MM.1S (cell line): ENCODE measurements around the gene RPS6KA3.

Experiments used
- DNase-seq: peaks from one replicate; pipeline ENCODE4 v3.0.0-alpha.2; 2015
- H2AFZ ChIP-seq: fragments of 300-600 bp; sonication (generic); 2 replicates; pipeline ENCODE4 v1.6.0; 2016; ENCODE audit warnings: antibody characterized with exemption, low read length
- H3F3A ChIP-seq: fragments of 300-600 bp; sonication (generic); 2 replicates; pipeline ENCODE4 v1.6.1; 2016; ENCODE audit warnings: mild to moderate bottlenecking, antibody characterized with exemption, low read length, moderate library complexity, mixed read lengths; ENCODE audit not compliant: insufficient read depth
- H3K27ac ChIP-seq: fragments of 300-600 bp; sonication (generic); 2 replicates; pipeline ENCODE4 v1.5.1; 2016; ENCODE audit warnings: mild to moderate bottlenecking, low read length
- H3K27me3 ChIP-seq: fragments of 300-600 bp; sonication (generic); replicated peaks from 2 replicates; pipeline ENCODE4 v1.6.0; 2016; ENCODE audit warnings: low read length; ENCODE audit not compliant: insufficient read depth
- H3K36me3 ChIP-seq: fragments of 300-600 bp; sonication (generic); replicated peaks from 2 replicates; pipeline ENCODE4 v1.6.1; 2016; ENCODE audit warnings: mild to moderate bottlenecking, low read length, mixed read lengths; ENCODE audit not compliant: insufficient read depth
- H3K4me1 ChIP-seq: fragments of 300-600 bp; sonication (generic); 2 replicates; pipeline ENCODE4 v1.6.1; 2016; ENCODE audit warnings: low read length, mixed read lengths
- H3K4me2 ChIP-seq: fragments of 300-600 bp; sonication (generic); 2 replicates; pipeline ENCODE4 v1.6.0; 2016; ENCODE audit warnings: low read depth, low read length
- H3K4me3 ChIP-seq: fragments of 300-600 bp; sonication (generic); 2 replicates; pipeline ENCODE4 v1.5.1; 2016; ENCODE audit warnings: low read length, mixed read lengths
- H3K79me2 ChIP-seq: fragments of 300-600 bp; sonication (generic); 2 replicates; pipeline ENCODE4 v1.6.1; 2016; ENCODE audit warnings: mixed run types, low read length, mixed read lengths
- H3K9ac ChIP-seq: fragments of 300-600 bp; sonication (generic); 2 replicates; pipeline ENCODE4 v1.6.1; 2016; ENCODE audit warnings: low read length, mixed read lengths
- H3K9me2 ChIP-seq: fragments of 300-600 bp; sonication (generic); replicated peaks from 2 replicates; pipeline ENCODE4 v1.6.1; 2016; ENCODE audit warnings: mild to moderate bottlenecking, low read length, mixed read lengths; ENCODE audit not compliant: insufficient read depth
- H3K9me3 ChIP-seq: fragments of 300-600 bp; sonication (generic); replicated peaks from 2 replicates; pipeline ENCODE4 v1.6.1; 2016; ENCODE audit warnings: mild to moderate bottlenecking, low read length, mixed read lengths; ENCODE audit not compliant: insufficient read depth
- H4K20me1 ChIP-seq: fragments of 300-600 bp; sonication (generic); 2 replicates; pipeline ENCODE4 v1.6.1; 2016; ENCODE audit warnings: mild to moderate bottlenecking, low read length, moderate library complexity, mixed read lengths; ENCODE audit not compliant: insufficient read depth
- CTCF ChIP-seq: fragments of 300-600 bp; sonication (generic); IDR thresholded peaks from 2 replicates; pipeline ENCODE4 v1.5.1; 2016; ENCODE audit warnings: antibody characterized with exemption, low read length, mixed read lengths
- EZH2 ChIP-seq: fragments of 300-600 bp; sonication (generic); optimal IDR thresholded peaks from 2 replicates; pipeline ENCODE3; 2017; ENCODE audit warnings: low read depth, mild to moderate bottlenecking, antibody characterized with exemption, low read length, mixed read lengths
- EZH2phosphoT487 ChIP-seq: fragments of 300-600 bp; sonication (generic); IDR thresholded peaks from 2 replicates; pipeline ENCODE4 v1.6.1; 2018; ENCODE audit warnings: antibody characterized with exemption, low read length

Gene RPS6KA3

GRCh38 chrX:20181598-20182329, 84.9 kb downstream of the RPS6KA3 start:
- no peak overlapping the region for H2AFZ ChIP-seq
- H3K27ac ChIP-seq, result no peak overlapping the region
- DNase-seq, result no peak
- no peak for TF ChIP-seq EZH2
- no peak for TF ChIP-seq EZH2phosphoT487
- no peak for TF ChIP-seq CTCF
- H3K9ac ChIP-seq, result no peak overlapping the region
- no peaks in the 10 kb centered on the region for H3K27me3 ChIP-seq
- H3K79me2 ChIP-seq, result no peaks in the 10 kb centered on the region
- H3K4me3 ChIP-seq, result no peak overlapping the region
- H3K9me3 ChIP-seq, result no peaks in the 10 kb centered on the region
- H3K4me1 ChIP-seq, result no peaks in the 10 kb centered on the region
- H3K9me2 ChIP-seq, result no peaks in the 10 kb centered on the region
- H3F3A ChIP-seq, result no peaks in the 10 kb centered on the region
- H3K36me3 ChIP-seq, result no peaks in the 10 kb centered on the region
- no peak overlapping the region for H3K4me2 ChIP-seq
- no peaks in the 10 kb centered on the region for H4K20me1 ChIP-seq

GRCh38 chrX:20177093-20177492, 89.6 kb downstream of the RPS6KA3 start:
- H3K4me2 ChIP-seq, result no peak overlapping the region

GRCh38 chrX:20173856-20174255, 92.9 kb downstream of the RPS6KA3 start:
- H3K9ac ChIP-seq, result no peak overlapping the region
- TF ChIP-seq EZH2 (no peak), EZH2phosphoT487 (no peak), CTCF (no peak)
- H3K79me2 ChIP-seq, result no peaks in the 10 kb centered on the region
- no peaks in the 10 kb centered on the region for H3K4me1 ChIP-seq
- H3K4me3 ChIP-seq, result no peak overlapping the region
- no peaks in the 10 kb centered on the region for H3K27me3 ChIP-seq
- no peaks in the 10 kb centered on the region for H4K20me1 ChIP-seq
- no peaks in the 10 kb centered on the region for H3F3A ChIP-seq
- H3K36me3 ChIP-seq, result no peaks in the 10 kb centered on the region
- H3K4me2 ChIP-seq, result no peak overlapping the region
- no peak overlapping the region for H2AFZ ChIP-seq
- H3K27ac ChIP-seq, result no peak overlapping the region
- H3K9me3 ChIP-seq, result no peaks in the 10 kb centered on the region
- no peaks in the 10 kb centered on the region for H3K9me2 ChIP-seq
- DNase-seq, result no peak

More at GRCh38 chrX:20177093-20177492, 89.6 kb downstream of the RPS6KA3 start:
- no peaks in the 10 kb centered on the region for H3K27me3 ChIP-seq
- H3K36me3 ChIP-seq, result no peaks in the 10 kb centered on the region
- H3K9me2 ChIP-seq, result no peaks in the 10 kb centered on the region
- H3K9ac ChIP-seq, result no peak overlapping the region
- H3K79me2 ChIP-seq, result no peaks in the 10 kb centered on the region
- TF ChIP-seq CTCF (no peak), EZH2 (no peak), EZH2phosphoT487 (no peak)
- H3K4me3 ChIP-seq, result no peak overlapping the region
- no peak overlapping the region for H3K27ac ChIP-seq
- no peaks in the 10 kb centered on the region for H3K9me3 ChIP-seq
- H2AFZ ChIP-seq, result no peak overlapping the region
- no peak for DNase-seq
- no peaks in the 10 kb centered on the region for H4K20me1 ChIP-seq
- H3K4me1 ChIP-seq, result no peaks in the 10 kb centered on the region
- no peaks in the 10 kb centered on the region for H3F3A ChIP-seq
